Neuronal stem cell (in vitro differentiated cells): ENCODE measurements around the gene GATAD2B.
A peak's percentile ranks its signal among the peaks of the same experiment; 100 is the strongest.

Source experiments
- DNase-seq: peaks from one replicate; pipeline ENCODE4 v3.0.0-alpha.2; 2013; ENCODE audit warnings: low spot score
- H2AFZ ChIP-seq: one replicate; pipeline ENCODE4 v1.6.1; 2013; ENCODE audit warnings: mild to moderate bottlenecking, low read length, inconsistent platforms
- H2AK5ac ChIP-seq: 2 replicates; pipeline ENCODE4 v1.6.1; 2013; ENCODE audit warnings: low read depth, mild to moderate bottlenecking, inconsistent platforms, low read length, moderate library complexity, mixed read lengths
- H2BK120ac ChIP-seq: 2 replicates; pipeline ENCODE4 v1.6.1; 2013; ENCODE audit warnings: low read depth, mild to moderate bottlenecking, inconsistent platforms, low read length, moderate library complexity, mixed read lengths
- H2BK12ac ChIP-seq: one replicate; pipeline ENCODE4 v1.6.1; 2013; ENCODE audit warnings: low read length, inconsistent platforms
- H2BK15ac ChIP-seq: 2 replicates; pipeline ENCODE4 v1.6.1; 2013; ENCODE audit warnings: mild to moderate bottlenecking, low read length, inconsistent platforms, mixed read lengths
- H2BK5ac ChIP-seq: one replicate; pipeline ENCODE4 v1.6.1; 2013; ENCODE audit warnings: inconsistent platforms, mild to moderate bottlenecking, low read length, moderate library complexity
- H3K14ac ChIP-seq: one replicate; pipeline ENCODE4 v1.6.1; 2013; ENCODE audit warnings: low read length, inconsistent platforms
- H3K18ac ChIP-seq: 2 replicates; pipeline ENCODE4 v1.6.1; 2013; ENCODE audit warnings: low read length, inconsistent platforms
- H3K23ac ChIP-seq: 2 replicates; pipeline ENCODE4 v1.6.1; 2013; ENCODE audit warnings: low read depth, mild to moderate bottlenecking, mixed read lengths, low read length, inconsistent platforms; ENCODE audit not compliant: poor library complexity
- H3K27ac ChIP-seq: replicated peaks from 3 replicates; pipeline ENCODE4 v1.5.1; 2013; ENCODE audit warnings: low read length, inconsistent platforms
- H3K27me3 ChIP-seq, 3 experiments: 2 replicates each; pipeline ENCODE4 v1.6.1; 2013; ENCODE audit warnings: low read length in 3 of 3, mild to moderate bottlenecking in 2 of 3, inconsistent platforms in 1 of 3, low read depth in 1 of 3, mixed read lengths in 1 of 3, moderate library complexity in 1 of 3; ENCODE audit not compliant: control insufficient read depth in 3 of 3, insufficient read depth in 3 of 3
- H3K36me3 ChIP-seq, 2 donors: replicated peaks in 1 of 2; 2 replicates each; pipeline ENCODE4 v1.6.1; 2013; ENCODE audit warnings: low read length in 2 of 2; ENCODE audit not compliant: control insufficient read depth in 2 of 2, insufficient read depth in 2 of 2
- H3K4ac ChIP-seq: 2 replicates; pipeline ENCODE4 v1.6.1; 2013; ENCODE audit warnings: inconsistent platforms, mild to moderate bottlenecking, low read length, moderate library complexity
- H3K4me1 ChIP-seq, 2 donors: 1 replicate in 1 of 2; 2 replicates in 1 of 2; pipeline ENCODE4 v1.6.1; 2013; ENCODE audit warnings: low read length in 2 of 2, low read depth in 1 of 2; ENCODE audit not compliant: control insufficient read depth in 2 of 2, insufficient read depth in 1 of 2
- H3K4me2 ChIP-seq: one replicate; pipeline ENCODE4 v1.6.1; 2013; ENCODE audit warnings: mild to moderate bottlenecking, low read length, inconsistent platforms; ENCODE audit not compliant: insufficient read depth, poor library complexity, severe bottlenecking
- H3K4me3 ChIP-seq, 2 donors: 2 replicates each; pipeline ENCODE4 v1.5.1; 2013; ENCODE audit warnings: low read length in 2 of 2, mild to moderate bottlenecking in 2 of 2, inconsistent platforms in 1 of 2, moderate library complexity in 1 of 2
- H3K79me1 ChIP-seq: one replicate; pipeline ENCODE4 v1.6.1; 2013; ENCODE audit warnings: low read depth, mild to moderate bottlenecking, inconsistent platforms, low read length, moderate library complexity
- H3K9ac ChIP-seq: one replicate; pipeline ENCODE4 v1.6.1; 2013; ENCODE audit warnings: mild to moderate bottlenecking, low read depth, low read length, inconsistent platforms; ENCODE audit not compliant: poor library complexity
- H3K9me3 ChIP-seq, 2 donors: replicated peaks in 1 of 2; 2 replicates each; pipeline versions ENCODE3 to v1.6.1; 2013; ENCODE audit warnings: low read length in 2 of 2, mild to moderate bottlenecking in 2 of 2, inconsistent platforms in 1 of 2, low read depth in 1 of 2, mixed read lengths in 1 of 2, moderate library complexity in 1 of 2; ENCODE audit not compliant: control insufficient read depth in 2 of 2, insufficient read depth in 1 of 2
- H4K8ac ChIP-seq: one replicate; pipeline ENCODE4 v1.6.1; 2013; ENCODE audit warnings: low read depth, mild to moderate bottlenecking, inconsistent platforms, low read length, moderate library complexity
- H4K91ac ChIP-seq: one replicate; pipeline ENCODE4 v1.6.1; 2013; ENCODE audit warnings: low read length, low read depth, mild to moderate bottlenecking, inconsistent platforms; ENCODE audit not compliant: poor library complexity
- WGBS, 2 donors: extraction: QIAGEN DNeasy Blood & Tissue Kit; methylation state at CpG; one replicate each; pipeline ENCODE4 v1.1.7; 2013; ENCODE audit warnings: missing lambda C conversion rate in 2 of 2, mixed read lengths in 1 of 2; ENCODE audit not compliant: insufficient read length in 2 of 2, insufficient replicate concordance in 1 of 2; ENCODE audit errors: extremely low coverage in 2 of 2; 5-methylcytosine and 5-hydroxymethylcytosine counted together

The GATAD2B gene

DNA sequence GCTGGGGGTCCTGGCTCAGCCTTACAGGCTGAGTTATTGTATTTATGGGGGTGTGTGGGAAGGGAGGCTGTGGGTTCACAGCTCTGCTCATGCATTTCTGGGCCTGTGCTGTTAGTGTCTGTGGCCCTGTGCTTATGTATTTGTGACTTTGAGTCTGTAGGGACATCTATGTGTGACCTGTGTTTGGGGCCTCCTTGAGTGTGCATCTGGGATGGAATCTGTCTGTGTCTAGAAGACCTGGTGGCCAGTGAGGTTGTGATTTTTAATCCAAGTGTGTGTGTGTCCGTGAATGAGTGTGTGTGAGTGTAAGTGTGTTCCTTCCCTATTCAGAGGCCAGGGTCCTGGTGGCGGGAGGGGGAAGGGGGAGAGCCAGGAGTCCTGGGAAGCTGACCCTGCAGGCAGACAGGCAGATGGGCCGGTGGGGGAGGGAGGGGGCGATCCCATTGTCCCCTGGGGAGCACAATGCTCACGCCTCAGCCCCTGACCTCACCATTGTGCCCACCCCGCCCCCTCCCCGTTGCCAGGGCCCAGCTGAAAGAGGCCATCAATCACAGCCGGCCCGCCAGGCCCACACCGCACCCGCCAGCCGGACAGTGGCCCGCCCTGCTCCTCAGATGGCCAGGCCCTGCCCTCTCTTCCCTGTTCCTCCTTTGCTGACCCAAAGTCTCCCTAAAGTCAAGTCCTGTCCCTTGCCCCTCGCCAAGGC is 128.0 kb downstream of the GATAD2B start:
- Histone ChIP-seq H3K9me3 (peaks cover 0 to 3% of the 10 kb centered on the region in 2 donors), H3K36me3 (peaks cover 1 to 35% of the 10 kb centered on the region in 2 donors), H3K9ac (peak overlapping the region; percentile 82), H3K79me1 (no peaks in the 10 kb centered on the region), H3K4ac (peak overlapping the region; percentile 94), H3K4me3 (peak overlapping the region; percentile 48 to 67), H3K27me3 (peaks cover 0 to 5% (median 0%) of the 10 kb centered on the region in 3 experiments), H2BK12ac (peak overlapping the region; percentile 99), H2BK5ac (peak overlapping the region; percentile 78), H4K91ac (peak overlapping the region; percentile 85), H2BK120ac (peak overlapping the region; percentile 74), H2AK5ac (peak overlapping the region; percentile 100), H4K8ac (no peak overlapping the region), H3K4me2 (peak overlapping the region; percentile 36), H3K4me1 (peaks cover 36 to 48% of the 10 kb centered on the region in 2 donors), H2BK15ac (peak overlapping the region; percentile 99), H3K14ac (peak overlapping the region; percentile 100), H3K27ac (peak overlapping the region; percentile 23), H3K18ac (peak overlapping the region; percentile 98), H3K23ac (peak overlapping the region; percentile 94), H2AFZ (peak overlapping the region; percentile 14)
- peak; percentile 86 for DNase-seq
- no CpG with 5 or more reads among the region's 14 CpGs for WGBS, 2 donors

DNA sequence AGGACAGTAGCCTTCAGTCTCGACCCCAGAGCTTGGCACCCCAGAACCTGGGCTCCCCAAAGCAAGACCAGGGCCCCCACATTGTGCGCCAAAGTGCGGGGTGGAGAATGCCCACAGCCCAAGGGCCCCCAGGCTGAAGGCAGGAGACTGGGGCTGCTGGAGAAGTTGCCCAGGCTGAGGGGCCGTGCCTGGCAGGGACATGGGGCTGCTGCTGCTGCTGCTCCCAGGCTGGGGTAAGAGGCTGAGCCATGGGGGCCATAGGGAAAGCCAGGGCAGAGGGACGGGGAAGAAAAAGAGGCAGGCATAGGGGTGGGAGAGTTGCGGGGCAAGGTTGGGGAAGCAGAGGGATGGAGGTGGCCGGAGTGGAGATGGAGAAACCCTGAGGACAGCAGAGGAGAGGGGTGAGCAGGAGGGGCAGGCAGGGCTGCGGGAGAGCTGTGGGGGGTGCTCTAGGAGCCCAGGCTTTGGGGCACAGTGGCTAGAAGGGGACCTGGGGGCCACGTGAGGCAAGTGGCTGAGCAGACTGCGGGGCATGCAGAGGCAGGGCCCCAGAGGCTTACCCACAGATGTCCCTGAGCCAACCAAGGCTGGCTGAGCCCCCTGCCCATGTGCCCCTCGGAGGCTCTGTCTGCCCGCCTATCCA is 128.7 kb downstream of the GATAD2B start:
- H4K91ac ChIP-seq = peak overlapping the region; percentile 68
- peak overlapping the region; percentile 91 for H2BK15ac ChIP-seq
- H3K9me3 ChIP-seq = peaks cover 0 to 3% of the 10 kb centered on the region in 2 donors
- H2BK5ac ChIP-seq = peak overlapping the region; percentile 78
- peak overlapping the region; percentile 98 for H2AK5ac ChIP-seq
- peak overlapping the region; percentile 14 for H3K4ac ChIP-seq
- peak overlapping the region; percentile 37 for H3K23ac ChIP-seq
- WGBS, 2 donors = no CpG with 5 or more reads among the region's 12 CpGs
- peak overlapping the region; percentile 37 for H3K4me2 ChIP-seq
- H3K4me3 ChIP-seq = peak overlapping the region; percentile 35 to 48
- H3K18ac ChIP-seq = peak overlapping the region; percentile 95
- DNase-seq = no peak
- H3K4me1 ChIP-seq = peaks cover 36 to 48% of the 10 kb centered on the region in 2 donors
- peaks cover 0 to 28% of the 10 kb centered on the region in 2 donors for H3K36me3 ChIP-seq
- no peaks in the 10 kb centered on the region for H3K79me1 ChIP-seq
- H2BK120ac ChIP-seq = peak overlapping the region; percentile 74
- no peak overlapping the region for H3K27ac ChIP-seq
- peak overlapping the region; percentile 59 for H3K14ac ChIP-seq
- peak overlapping the region; percentile 52 for H4K8ac ChIP-seq
- H3K9ac ChIP-seq = no peak overlapping the region
- H2AFZ ChIP-seq = no peak overlapping the region
- H3K27me3 ChIP-seq = peaks cover 0 to 5% (median 0%) of the 10 kb centered on the region in 3 experiments
- peak overlapping the region; percentile 67 for H2BK12ac ChIP-seq

DNA sequence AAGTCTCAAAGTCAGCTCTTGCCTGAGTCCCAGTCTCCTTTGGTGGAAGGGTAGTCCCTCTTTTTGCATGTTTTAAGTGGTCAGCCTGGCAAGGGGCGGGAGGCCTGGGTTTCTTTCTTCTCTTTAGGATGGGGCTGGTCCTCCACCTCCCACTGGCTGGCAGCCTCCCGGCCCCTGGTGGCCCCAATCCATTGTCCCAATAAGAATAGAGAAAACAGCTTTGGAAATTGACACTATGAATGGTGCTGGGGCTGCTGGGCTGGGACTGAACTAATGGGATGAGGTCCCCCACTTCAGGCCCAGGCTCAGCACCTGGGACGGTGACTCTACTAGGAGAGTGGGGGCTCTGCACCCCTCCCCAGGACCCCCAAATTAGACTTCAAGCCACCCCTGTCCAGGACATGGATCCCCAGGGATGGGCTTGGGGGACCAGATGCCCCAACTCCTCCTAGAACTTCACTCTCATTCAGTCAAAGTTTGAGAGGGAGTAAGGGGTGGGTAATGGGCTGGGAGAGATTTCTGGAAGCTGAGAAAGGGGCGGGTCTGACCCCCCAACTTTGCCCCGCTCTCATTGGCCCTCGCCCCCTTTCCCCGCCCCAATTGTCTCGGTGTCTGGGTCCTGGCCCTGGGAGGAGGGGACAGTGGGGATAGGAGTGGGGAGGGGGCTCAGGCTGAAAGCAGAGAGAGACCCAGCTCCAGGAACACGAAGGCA is 129.4 kb downstream of the GATAD2B start:
- Histone ChIP-seq H4K8ac (no peak overlapping the region), H3K9ac (no peak overlapping the region), H2BK15ac (peak overlapping the region; percentile 91), H3K18ac (peak overlapping the region; percentile 95), H3K4me3 (peak overlapping the region; percentile 35 to 48), H3K27me3 (peaks cover 0 to 5% (median 0%) of the 10 kb centered on the region in 3 experiments), H3K27ac (no peak overlapping the region), H2AFZ (peak overlapping the region; percentile 43), H3K4me1 (peaks cover 36 to 48% of the 10 kb centered on the region in 2 donors), H3K36me3 (peaks cover 0 to 21% of the 10 kb centered on the region in 2 donors), H3K4ac (peak overlapping the region; percentile 14), H3K79me1 (no peaks in the 10 kb centered on the region), H3K4me2 (peak overlapping the region; percentile 37), H4K91ac (no peak overlapping the region), H3K9me3 (peaks cover 0 to 3% of the 10 kb centered on the region in 2 donors), H2BK12ac (no peak overlapping the region), H3K23ac (no peak overlapping the region), H3K14ac (no peak overlapping the region), H2AK5ac (peak overlapping the region; percentile 98), H2BK120ac (peak overlapping the region; percentile 74), H2BK5ac (peak overlapping the region; percentile 78)
- WGBS, 2 donors = no CpG with 5 or more reads among the region's 9 CpGs
- DNase-seq = peak; percentile 58
